Smooth muscle cell (in vitro differentiated cells): ENCODE results near the gene TIMM17A. TPM values are rescaled to one million over a fixed set of nuclear protein-coding genes. Genes with fewer than 3 reads are reported as not detected.

Experiments used
- DNase-seq: peaks from one replicate; lab custom pipeline; 2025; ENCODE audit not compliant: unreplicated experiment; lab: John Stamatoyannopoulos, UW
- H2AFZ ChIP-seq: fragments of 200-600 bp; sonication (generic); 2 replicates; pipeline ENCODE4 v1.6.0; 2016; ENCODE audit warnings: antibody characterized with exemption, low read depth, mild to moderate bottlenecking
- H3F3A ChIP-seq: fragments of 200-600 bp; sonication (generic); 2 replicates; pipeline ENCODE4 v1.6.0; 2017; ENCODE audit warnings: antibody characterized with exemption, low read depth
- H3K27ac ChIP-seq: fragments of 200-600 bp; sonication (generic); 2 replicates; pipeline ENCODE4 v1.5.1; 2016; ENCODE audit warnings: low read depth, mild to moderate bottlenecking
- H3K27me3 ChIP-seq: fragments of 200-600 bp; sonication (generic); 2 replicates; pipeline ENCODE4 v1.6.1; 2016; ENCODE audit warnings: low read depth, mild to moderate bottlenecking
- H3K36me3 ChIP-seq: fragments of 200-600 bp; sonication (generic); 2 replicates; pipeline ENCODE4 v1.5.1; 2016; ENCODE audit warnings: low read depth
- H3K4me1 ChIP-seq: fragments of 200-600 bp; sonication (generic); 2 replicates; pipeline ENCODE4 v1.5.1; 2016; ENCODE audit warnings: low read depth
- H3K4me2 ChIP-seq: fragments of 200-600 bp; sonication (generic); 2 replicates; pipeline ENCODE4 v1.6.0; 2016; ENCODE audit warnings: mild to moderate bottlenecking
- H3K4me3 ChIP-seq: fragments of 200-600 bp; sonication (generic); 2 replicates; pipeline ENCODE4 v1.5.1; 2016; ENCODE audit warnings: mild to moderate bottlenecking
- H3K79me2 ChIP-seq: fragments of 200-600 bp; sonication (generic); 2 replicates; pipeline ENCODE4 v1.6.0; 2016; ENCODE audit warnings: low read depth, mild to moderate bottlenecking
- H3K9ac ChIP-seq: fragments of 200-600 bp; sonication (generic); 2 replicates; pipeline ENCODE4 v1.6.0; 2016; ENCODE audit warnings: low read depth
- H3K9me3 ChIP-seq: fragments of 200-600 bp; sonication (generic); replicated peaks from 2 replicates; pipeline ENCODE4 v1.5.1; 2016; ENCODE audit warnings: low read depth
- H4K20me1 ChIP-seq: fragments of 200-600 bp; sonication (generic); 2 replicates; pipeline ENCODE4 v1.6.0; 2016; ENCODE audit warnings: low read depth
- WGBS: methylation state at CpG from one replicate; pipeline ENCODE4 v1.1.7; 2016; ENCODE audit warnings: low lambda C conversion rate; 5-methylcytosine and 5-hydroxymethylcytosine counted together
- polyA plus RNA-seq: library from polyadenylated mRNA; unstranded; fragments of >200 nt; fragmentation: Nextera tagmentation; extraction: Ambion mirVana; gene quantifications from 2 replicates; pipeline ENCODE4 v1.2.1, GENCODE V29; 2016
- total RNA-seq: library from RNA; depleted of rRNA; stranded (reverse); fragments of >200 nt; gene quantifications from 2 replicates; pipeline ENCODE4 v1.2.3, GENCODE V29; 2014
- TF ChIP-seq, protein P1 (sequence below): fragments of 200-600 bp; sonication (generic); IDR thresholded peaks from 2 replicates; pipeline ENCODE4 v1.5.1; 2017; ENCODE audit warnings: borderline replicate concordance, mild to moderate bottlenecking, antibody characterized with exemption; ENCODE audit not compliant: insufficient read depth, poor library complexity, severe bottlenecking

TIMM17A gene
- total and polyA plus RNA-seq, 2 experiments from 2014 or later, result 78.6 to 102 TPM

DNA sequence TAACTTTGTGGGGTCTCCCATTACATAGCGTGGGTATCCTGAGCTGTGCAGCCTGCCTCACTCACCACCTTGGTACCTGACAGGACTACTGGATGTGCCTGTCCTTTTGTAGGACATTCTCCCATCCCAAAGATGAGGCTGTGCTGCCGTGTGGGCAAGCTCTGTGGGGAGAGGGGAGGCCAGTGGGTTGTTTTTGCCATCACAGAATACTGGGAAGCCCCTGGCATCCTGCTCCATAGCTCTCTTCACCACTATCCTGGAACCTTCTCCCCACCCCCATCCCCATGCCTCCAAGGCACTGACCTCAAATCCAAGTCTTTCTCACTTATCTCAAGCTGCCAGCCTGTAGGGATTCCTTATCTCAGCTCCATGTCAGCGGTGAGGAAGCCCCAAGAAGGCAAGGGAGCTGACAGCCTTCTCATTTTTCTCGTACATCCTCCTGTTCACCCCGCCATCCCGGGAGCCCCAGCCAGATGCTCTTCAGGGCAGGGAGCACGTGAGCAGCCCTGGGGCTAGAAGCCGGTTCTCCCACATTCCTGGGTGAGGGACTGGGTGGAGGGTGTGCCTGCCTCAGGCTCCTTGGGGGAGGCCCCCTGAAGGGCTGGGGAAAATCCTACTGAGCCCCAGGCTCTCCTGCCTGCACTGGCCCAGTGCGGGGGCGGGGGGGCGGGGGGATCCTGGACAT is 52.6 kb downstream of the TIMM17A start:
- Histone ChIP-seq H2AFZ (no peak overlapping the region), H4K20me1 (no peaks in the 10 kb centered on the region), H3K4me1 (peaks cover 4% of the 10 kb centered on the region), H3K4me3 (peak overlapping the region; percentile 25), H3K27me3 (no peaks in the 10 kb centered on the region), H3K4me2 (peak overlapping the region; percentile 59), H3K9me3 (no peaks in the 10 kb centered on the region), H3F3A (peaks cover 7% of the 10 kb centered on the region), H3K79me2 (no peaks in the 10 kb centered on the region), H3K27ac (peak overlapping the region; percentile 19), H3K36me3 (no peaks in the 10 kb centered on the region), H3K9ac (no peak overlapping the region)
- DNase-seq, result no peak
- WGBS, result 9% methylated on average over 11 of the region's 11 CpGs
- TF ChIP-seq, protein P1, sequence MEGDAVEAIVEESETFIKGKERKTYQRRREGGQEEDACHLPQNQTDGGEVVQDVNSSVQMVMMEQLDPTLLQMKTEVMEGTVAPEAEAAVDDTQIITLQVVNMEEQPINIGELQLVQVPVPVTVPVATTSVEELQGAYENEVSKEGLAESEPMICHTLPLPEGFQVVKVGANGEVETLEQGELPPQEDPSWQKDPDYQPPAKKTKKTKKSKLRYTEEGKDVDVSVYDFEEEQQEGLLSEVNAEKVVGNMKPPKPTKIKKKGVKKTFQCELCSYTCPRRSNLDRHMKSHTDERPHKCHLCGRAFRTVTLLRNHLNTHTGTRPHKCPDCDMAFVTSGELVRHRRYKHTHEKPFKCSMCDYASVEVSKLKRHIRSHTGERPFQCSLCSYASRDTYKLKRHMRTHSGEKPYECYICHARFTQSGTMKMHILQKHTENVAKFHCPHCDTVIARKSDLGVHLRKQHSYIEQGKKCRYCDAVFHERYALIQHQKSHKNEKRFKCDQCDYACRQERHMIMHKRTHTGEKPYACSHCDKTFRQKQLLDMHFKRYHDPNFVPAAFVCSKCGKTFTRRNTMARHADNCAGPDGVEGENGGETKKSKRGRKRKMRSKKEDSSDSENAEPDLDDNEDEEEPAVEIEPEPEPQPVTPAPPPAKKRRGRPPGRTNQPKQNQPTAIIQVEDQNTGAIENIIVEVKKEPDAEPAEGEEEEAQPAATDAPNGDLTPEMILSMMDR, result no peak

DNA sequence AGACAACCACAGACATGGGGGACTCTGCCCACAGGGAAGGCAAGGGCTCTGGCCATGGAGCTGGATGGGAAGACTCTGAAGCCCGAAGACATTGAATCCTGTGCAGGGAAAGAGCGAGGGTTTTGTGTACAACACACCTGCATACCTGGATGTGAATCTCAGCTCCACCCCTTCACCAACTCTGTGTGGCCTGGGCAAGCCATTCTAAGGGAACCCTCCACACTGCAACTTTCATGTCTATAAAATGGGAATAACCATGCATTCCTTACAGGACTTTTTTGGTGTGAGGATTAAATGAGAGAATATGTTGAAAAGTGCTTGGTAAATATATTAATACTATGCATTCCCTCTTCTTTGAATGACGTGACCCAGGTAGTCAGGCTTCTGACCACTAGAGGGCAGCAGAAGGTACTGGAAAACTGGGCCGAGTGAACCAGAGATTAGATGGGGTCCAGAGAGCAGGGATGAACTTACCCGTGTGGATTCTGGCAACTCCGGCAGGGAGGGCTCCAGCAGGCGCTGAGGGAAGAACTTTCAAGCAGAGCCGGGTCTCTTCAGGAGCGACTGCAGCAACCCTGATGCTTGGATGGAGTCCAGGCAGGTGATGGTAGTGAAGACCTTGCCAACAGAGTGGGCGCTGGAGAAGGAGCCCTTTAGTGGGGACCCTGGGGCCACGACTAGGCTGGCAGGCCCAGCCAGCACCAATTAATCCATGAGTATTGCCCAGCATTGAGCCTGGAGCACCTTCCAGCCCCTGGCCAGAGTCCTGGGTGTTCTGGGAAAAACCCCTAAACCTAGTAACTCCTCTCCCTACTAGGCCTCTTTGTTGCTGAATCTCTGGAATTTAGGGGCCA is 54.2 kb downstream of the TIMM17A start:
- Histone ChIP-seq H3K27ac (peak overlapping the region; percentile 67), H3K79me2 (no peaks in the 10 kb centered on the region), H3K9ac (no peak overlapping the region), H3F3A (peaks cover 7% of the 10 kb centered on the region), H3K4me1 (peaks cover 4% of the 10 kb centered on the region), H4K20me1 (no peaks in the 10 kb centered on the region), H3K36me3 (no peaks in the 10 kb centered on the region), H3K4me2 (peak overlapping the region; percentile 63), H2AFZ (no peak overlapping the region), H3K4me3 (peak overlapping the region; percentile 50), H3K9me3 (no peaks in the 10 kb centered on the region), H3K27me3 (no peaks in the 10 kb centered on the region)
- DNase-seq, result peak; percentile 18
- TF ChIP-seq, protein P1, result peak; percentile 87
- 19% methylated on average over 11 of the region's 11 CpGs for WGBS

DNA sequence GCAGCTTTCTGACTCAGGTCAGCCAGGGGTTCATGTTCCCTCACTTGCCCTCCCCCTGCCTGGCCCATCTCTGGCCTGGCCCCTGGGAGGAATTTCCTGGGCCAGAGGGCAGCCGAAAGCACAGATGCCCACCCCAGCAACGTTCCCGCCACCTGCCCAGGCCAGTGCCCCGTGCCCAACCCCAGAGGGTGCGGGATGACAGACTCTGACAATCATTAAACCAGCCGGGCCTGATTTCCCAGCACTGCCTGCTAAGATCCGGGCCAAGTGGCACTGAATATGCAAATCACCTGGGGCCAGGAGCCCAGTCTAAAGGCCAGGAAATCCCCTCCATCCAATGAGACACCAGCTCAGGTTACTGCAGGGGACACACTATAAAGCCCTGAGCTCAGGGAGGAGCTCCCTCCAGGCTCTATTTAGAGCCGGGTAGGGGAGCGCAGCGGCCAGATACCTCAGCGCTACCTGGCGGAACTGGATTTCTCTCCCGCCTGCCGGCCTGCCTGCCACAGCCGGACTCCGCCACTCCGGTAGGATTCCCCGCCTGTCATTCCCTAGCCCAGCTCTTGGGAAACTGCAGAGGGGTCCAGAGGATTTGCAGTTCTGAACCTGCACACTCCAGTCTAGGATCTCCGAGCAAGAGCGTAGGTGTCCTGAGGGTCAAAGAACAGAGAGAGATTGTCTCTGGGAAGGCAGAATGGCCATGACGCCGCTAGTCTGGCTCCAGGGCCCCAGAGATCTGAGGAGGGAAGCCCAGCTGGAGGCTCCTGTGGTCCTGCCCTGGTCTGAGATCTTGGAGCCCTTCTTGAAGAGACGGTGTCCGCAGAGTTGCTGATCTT is 55.1 kb downstream of the TIMM17A start, which contains the start of gene ELF3:
TSS of gene ELF3 (plus strand) at position 408 of the 836 bp plus-strand sequence. CDS start 550 bp downstream, outside the sequence.
- Histone ChIP-seq H3K4me2 (peak within 1 kb of the TSS; percentile 63), H3K79me2 (no peaks in the 10 kb centered on the region), H3K27me3 (no peaks in the 10 kb centered on the region), H3K9ac (no peak within 1 kb of the TSS), H3K4me1 (peaks cover 4% of the 10 kb centered on the region), H3K27ac (peak within 1 kb of the TSS; percentile 67), H3K9me3 (no peaks in the 10 kb centered on the region), H3K4me3 (peak within 1 kb of the TSS; percentile 50), H3F3A (peaks cover 7% of the 10 kb centered on the region), H4K20me1 (no peaks in the 10 kb centered on the region), H3K36me3 (no peaks in the 10 kb centered on the region), H2AFZ (no peak within 1 kb of the TSS)
- WGBS, result 33% methylated on average over 23 of the region's 24 CpGs
- DNase-seq, result no peak
- TF ChIP-seq, protein P1, result no peak
